WTC11 (cell line): ENCODE measurements around the gene SHQ1. TPM values are rescaled to one million over a fixed set of nuclear protein-coding genes. Genes with fewer than 3 reads are reported as not detected.

Experiments used
- ATAC-seq: fragments of 200-7000 bp; cut with Tn5 transposase; 2 replicates; pipeline ENCODE4 v1.10.0; 2021; ENCODE audit warnings: mild to moderate bottlenecking, moderate library complexity
- CTCF ChIA-PET: fragments of 300-600 bp; sonication (Branson Sonifier 250); formaldehyde crosslinking; loops from one replicate; lab custom pipeline; 2021; ENCODE audit warnings: antibody characterized with exemption; lab: Charles Lee
- POLR2A ChIA-PET: fragments of 350-600 bp; sonication (Branson Sonifier 250); formaldehyde crosslinking; loops from one replicate; lab custom pipeline; 2021; ENCODE audit warnings: antibody characterized with exemption; lab: Charles Lee
- DNase-seq: peaks from one replicate; pipeline ENCODE4 v3.0.0; 2021; ENCODE audit warnings: low spot score
- H3K27ac Mint-ChIP-seq: 2 replicates; pipeline ENCODE4 v1.8.0; 2021; ENCODE audit warnings: mixed read lengths
- H3K27me3 Mint-ChIP-seq: 2 replicates; pipeline ENCODE4 v1.8.0; 2021; ENCODE audit warnings: low read depth, mild to moderate bottlenecking, moderate library complexity, mixed read lengths
- H3K36me3 Mint-ChIP-seq: 2 replicates; pipeline ENCODE4 v1.8.0; 2021; ENCODE audit warnings: mixed read lengths
- H3K4me1 Mint-ChIP-seq: 2 replicates; pipeline ENCODE4 v1.8.0; 2022; ENCODE audit warnings: mixed read lengths
- H3K4me3 Mint-ChIP-seq: 2 replicates; pipeline ENCODE4 v1.8.0; 2021; ENCODE audit warnings: mild to moderate bottlenecking, moderate library complexity, mixed read lengths
- H3K9me3 Mint-ChIP-seq: 2 replicates; pipeline ENCODE4 v1.8.0; 2021; ENCODE audit warnings: mixed read lengths
- AFF4 ChIP-seq: sonication (generic); formaldehyde crosslinking; IDR thresholded peaks from 2 replicates; pipeline ENCODE4 v1.8.1; 2023; ENCODE audit warnings: mild to moderate bottlenecking, missing genetic modification reagents, borderline replicate concordance
- ATF1 ChIP-seq: sonication (generic); formaldehyde crosslinking; IDR thresholded peaks from 2 replicates; pipeline ENCODE4 v1.8.1; 2023; ENCODE audit warnings: mild to moderate bottlenecking, moderate library complexity, missing genetic modification reagents
- ATF6 ChIP-seq: sonication (generic); formaldehyde crosslinking; IDR thresholded peaks from 2 replicates; pipeline ENCODE4 v1.8.1; 2023; ENCODE audit warnings: mild to moderate bottlenecking, missing genetic modification reagents
- E2F5 ChIP-seq: sonication (generic); formaldehyde crosslinking; IDR thresholded peaks from 2 replicates; pipeline ENCODE4 v1.8.1; 2022; ENCODE audit warnings: mild to moderate bottlenecking, moderate library complexity, missing genetic modification reagents
- EMX1 ChIP-seq: fragments of 250-450 bp; sonication (Bioruptor Pico); IDR thresholded peaks from 2 replicates; pipeline ENCODE4 v1.8.0; 2021; ENCODE audit warnings: mild to moderate bottlenecking
- ERG ChIP-seq: fragments of 250-450 bp; sonication (Bioruptor Pico); IDR thresholded peaks from 2 replicates; pipeline ENCODE4 v1.8.0; 2021; ENCODE audit warnings: mild to moderate bottlenecking
- FOXJ3 ChIP-seq: sonication (generic); formaldehyde crosslinking; IDR thresholded peaks from 2 replicates; pipeline ENCODE4 v1.9.0; 2021; ENCODE audit warnings: missing genetic modification reagents, mild to moderate bottlenecking, borderline replicate concordance
- GABPB1 ChIP-seq: sonication (generic); formaldehyde crosslinking; IDR thresholded peaks from 2 replicates; pipeline ENCODE4 v1.8.1; 2023; ENCODE audit warnings: mild to moderate bottlenecking, missing genetic modification reagents
- JUN ChIP-seq: sonication (generic); formaldehyde crosslinking; IDR thresholded peaks from 2 replicates; pipeline ENCODE4 v1.8.0; 2023; ENCODE audit warnings: mild to moderate bottlenecking, missing genetic modification reagents
- NR3C1 ChIP-seq: sonication (generic); formaldehyde crosslinking; conservative IDR thresholded peaks from 2 replicates; pipeline ENCODE4 v1.8.1; 2023; ENCODE audit warnings: low read depth, mild to moderate bottlenecking, missing genetic modification reagents
- SOX15 ChIP-seq: fragments of 250-450 bp; sonication (Bioruptor Pico); IDR thresholded peaks from 2 replicates; pipeline ENCODE4 v1.9.0; 2021; ENCODE audit warnings: mild to moderate bottlenecking
- STAT6 ChIP-seq: sonication (generic); formaldehyde crosslinking; conservative IDR thresholded peaks from 2 replicates; pipeline ENCODE4 v1.8.1; 2023; ENCODE audit warnings: mild to moderate bottlenecking, low read depth, missing genetic modification reagents, moderate library complexity
- TEAD1 ChIP-seq: sonication (generic); formaldehyde crosslinking; IDR thresholded peaks from 2 replicates; pipeline ENCODE4 v1.8.0; 2022; ENCODE audit warnings: mild to moderate bottlenecking, missing genetic modification reagents
- TP53 ChIP-seq: sonication (generic); formaldehyde crosslinking; IDR thresholded peaks from 2 replicates; pipeline ENCODE4 v1.8.1; 2023; ENCODE audit warnings: mild to moderate bottlenecking, missing genetic modification reagents
- ZNF138 ChIP-seq: sonication (generic); formaldehyde crosslinking; conservative IDR thresholded peaks from 2 replicates; pipeline ENCODE4 v1.8.1; 2022; ENCODE audit warnings: mild to moderate bottlenecking, moderate library complexity, missing genetic modification reagents
- ZNF219 ChIP-seq: sonication (generic); formaldehyde crosslinking; IDR thresholded peaks from 2 replicates; pipeline ENCODE4 v1.8.0; 2023; ENCODE audit warnings: missing genetic modification reagents, mild to moderate bottlenecking, borderline replicate concordance
- ZNF263 ChIP-seq: sonication (generic); formaldehyde crosslinking; IDR thresholded peaks from 2 replicates; pipeline ENCODE4 v1.8.1; 2022; ENCODE audit warnings: low read depth, mild to moderate bottlenecking, moderate library complexity, missing genetic modification reagents
- ZNF416 ChIP-seq: fragments of 250-450 bp; sonication (Bioruptor Pico); IDR thresholded peaks from 2 replicates; pipeline ENCODE4 v1.9.0; 2021; ENCODE audit warnings: mild to moderate bottlenecking, inconsistent platforms
- ZNF425 ChIP-seq: fragments of 250-450 bp; sonication (Bioruptor Pico); conservative IDR thresholded peaks from 2 replicates; pipeline ENCODE4 v1.9.0; 2021; ENCODE audit warnings: mild to moderate bottlenecking
- total RNA-seq: library from RNA; stranded (reverse); gene quantifications from 3 replicates; pipeline ENCODE4 v1.2.3, GENCODE V29; 2021

Gene SHQ1
- total RNA-seq, 1 experiment from 2014 or later = 29.1 TPM

GRCh38 chr3:72836923-72837322, 11.3 kb downstream of the SHQ1 start (continued):
- TF ChIP-seq STAT6 (CRISPR knock-in tag) = no peak
- TF ChIP-seq, all 79 proteins: peak for 0

GRCh38 chr3:72836416-72836815, 11.8 kb downstream of the SHQ1 start:
- peaks cover 30% of the 10 kb centered on the region for H3K36me3 Mint-ChIP-seq
- ChIA-PET CTCF (no interaction called here), POLR2A (no interaction called here)
- peaks cover 4% of the 10 kb centered on the region for H3K9me3 Mint-ChIP-seq
- H3K27ac Mint-ChIP-seq = no peak overlapping the region
- TF ChIP-seq TEAD1 (CRISPR knock-in tag) (no peak), ATF6 (CRISPR knock-in tag) (no peak), AFF4 (CRISPR knock-in tag) (no peak), ATF1 (CRISPR knock-in tag) (no peak)
- TF ChIP-seq, all 79 proteins: peak for 0
- Mint-ChIP-seq H3K27me3 (no peaks in the 10 kb centered on the region), H3K4me1 (no peaks in the 10 kb centered on the region), H3K4me3 (no peak overlapping the region)
- ATAC-seq (no peak), DNase-seq (no peak)

- POLR2A ChIA-PET = interaction anchor here (0.6 kb wide), 1 partner anchor 77 kb away, joined by 6 read pairs; no protein-coding TSS in a partner anchor
- DNase-seq = no peak
- Mint-ChIP-seq H3K4me1 (no peaks in the 10 kb centered on the region), H3K9me3 (peaks cover 4% of the 10 kb centered on the region), H3K36me3 (peaks cover 9% of the 10 kb centered on the region), H3K27ac (peak overlapping the region; percentile 68; the same call in 1 of the 2 replicates), H3K27me3 (no peaks in the 10 kb centered on the region), H3K4me3 (no peak overlapping the region)
- CTCF ChIA-PET = interaction anchor here (0.9 kb wide), 1 partner anchor 8 kb away, joined by 4 read pairs; no protein-coding TSS in a partner anchor
- ATAC-seq = no peak
- no peak for TF ChIP-seq ZNF425 (CRISPR knock-in tag)
- TF ChIP-seq ZNF416 = no peak
- no peak for TF ChIP-seq ZNF263 (CRISPR knock-in tag)
- no peak for TF ChIP-seq ZNF219 (CRISPR knock-in tag)
- no peak for TF ChIP-seq SOX15
- no peak for TF ChIP-seq GABPB1 (CRISPR knock-in tag)
- no peak for TF ChIP-seq FOXJ3
- no peak for TF ChIP-seq ZNF138
- no peak for TF ChIP-seq TP53
- TF ChIP-seq NR3C1 (CRISPR knock-in tag) = no peak
- no peak for TF ChIP-seq EMX1
- no peak for TF ChIP-seq JUN
- TF ChIP-seq ERG (CRISPR knock-in tag) = no peak
- TF ChIP-seq E2F5 (CRISPR knock-in tag) = no peak
These were observed 17.6 kb downstream of the SHQ1 start for GRCh38 chr3:72830452-72831223.
